Activated CD4-positive, alpha-beta T cell treated with anti-CD3 and anti-CD28 coated beads for 24 hours (primary cell): ENCODE measurements around the gene HIGD1A.

Experiments
- DNase-seq, 2 donors: peaks; one replicate each; pipeline ENCODE4 v3.0.0-alpha.2; 2020; ENCODE audit warnings: low read depth in 2 of 2

HIGD1A gene

DNA sequence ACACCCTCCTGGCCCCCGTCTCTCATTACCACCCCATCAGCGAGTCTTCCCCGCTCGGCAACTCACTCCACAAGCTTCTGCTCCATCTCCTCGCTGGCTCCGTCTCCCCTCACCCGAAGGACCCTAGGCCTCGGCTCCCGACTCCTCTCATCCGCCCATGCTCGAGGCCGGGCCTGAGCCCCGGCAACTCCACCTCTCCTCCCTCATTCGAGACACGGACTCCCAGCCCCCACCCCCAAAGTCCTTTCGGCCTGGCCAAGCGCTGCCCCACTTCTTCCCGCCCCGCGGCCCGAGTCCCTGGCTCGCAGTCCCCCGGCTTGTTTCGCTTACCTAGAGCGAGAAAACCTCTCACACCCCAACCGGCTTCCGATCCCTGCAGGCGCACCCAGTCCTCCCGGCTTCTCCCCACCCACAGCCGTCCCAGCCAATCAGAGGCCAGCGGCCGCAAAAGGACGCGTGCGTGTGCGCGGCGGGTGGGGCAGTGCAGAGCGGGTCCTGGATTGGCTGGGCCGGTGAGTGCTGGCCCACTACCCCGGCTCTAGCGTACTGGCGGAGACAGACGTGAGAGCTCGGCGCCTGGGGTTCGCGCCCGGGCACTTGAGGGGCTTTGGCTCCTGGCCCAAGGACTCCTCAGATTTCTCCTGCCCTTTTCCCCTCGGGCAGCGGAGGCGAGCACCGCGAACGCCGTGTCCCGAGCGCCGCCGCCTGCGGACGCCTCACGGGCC is at the start of gene HIGD1A:
TSS of gene HIGD1A (minus strand) at position 385 of the 725 bp plus-strand sequence. CDS start 10,237 bp downstream, outside the sequence.
- peak; percentile 86 to 91 for DNase-seq

DNA sequence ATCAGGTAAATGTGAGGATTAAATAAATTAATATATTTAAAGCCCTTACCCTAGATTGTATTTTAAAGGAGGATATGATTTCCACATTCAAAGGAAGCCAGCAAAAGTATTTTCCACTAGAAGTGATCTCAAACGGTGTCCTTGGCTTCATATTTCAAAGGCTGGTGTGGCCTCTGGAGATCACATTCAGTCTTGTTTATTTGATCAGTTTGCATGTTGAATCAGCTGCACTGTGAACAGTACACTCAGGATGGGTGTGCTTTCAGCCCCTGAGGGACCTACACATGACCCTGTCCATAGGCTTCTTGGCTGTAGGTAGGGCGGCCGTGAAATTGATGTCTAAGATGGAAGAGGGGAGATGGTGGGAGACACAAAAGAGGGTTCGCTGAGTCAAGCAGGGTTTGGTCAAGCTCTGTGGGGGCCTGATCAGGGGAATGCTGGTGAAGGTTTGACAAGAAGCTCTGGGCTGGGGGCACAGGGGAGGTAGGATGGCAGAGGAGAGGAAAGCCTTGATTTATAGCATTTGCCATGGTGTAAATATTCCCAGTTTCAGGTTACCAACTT is 49.5 kb upstream of the HIGD1A start:
- no peak for DNase-seq

DNA sequence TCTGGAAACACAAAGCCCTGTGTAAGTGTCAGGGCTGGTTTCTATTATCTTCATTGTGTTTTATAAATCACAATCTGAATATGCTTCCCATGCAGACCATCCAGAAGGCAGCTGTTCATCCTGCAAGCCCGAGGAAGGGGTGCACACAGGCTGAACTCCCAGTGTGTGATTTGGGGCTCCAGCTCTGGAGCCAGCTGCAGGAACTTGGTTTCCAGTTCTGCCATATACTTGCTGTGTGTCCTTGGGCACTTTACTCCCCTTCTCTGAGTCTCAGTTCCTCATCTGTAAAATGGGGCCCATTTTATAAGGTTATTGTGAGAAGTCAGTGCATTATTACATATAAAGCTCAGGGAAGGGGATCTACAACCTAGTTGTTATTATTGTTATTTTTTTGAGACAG is 48.8 kb upstream of the HIGD1A start:
- no peak for DNase-seq

DNA sequence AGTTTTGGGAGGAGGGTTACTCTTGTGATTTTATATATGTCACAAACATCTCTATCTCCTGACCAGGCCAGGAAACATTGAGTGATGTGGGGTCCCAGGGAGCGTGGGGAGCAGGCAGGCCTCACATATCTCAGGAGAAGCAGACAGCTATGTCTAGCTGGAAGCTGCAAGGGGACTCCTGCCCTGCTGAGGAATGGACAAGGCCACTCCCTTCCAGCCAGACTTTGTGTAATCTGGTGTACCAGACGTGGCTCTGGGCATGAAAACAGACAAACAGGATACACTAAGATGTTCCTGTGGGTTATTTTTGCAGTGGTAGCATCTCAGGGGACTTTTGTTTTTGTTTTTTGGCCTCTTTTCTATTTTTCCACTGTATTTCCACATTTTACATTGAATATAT is 48.2 kb upstream of the HIGD1A start:
- DNase-seq = no peak

DNA sequence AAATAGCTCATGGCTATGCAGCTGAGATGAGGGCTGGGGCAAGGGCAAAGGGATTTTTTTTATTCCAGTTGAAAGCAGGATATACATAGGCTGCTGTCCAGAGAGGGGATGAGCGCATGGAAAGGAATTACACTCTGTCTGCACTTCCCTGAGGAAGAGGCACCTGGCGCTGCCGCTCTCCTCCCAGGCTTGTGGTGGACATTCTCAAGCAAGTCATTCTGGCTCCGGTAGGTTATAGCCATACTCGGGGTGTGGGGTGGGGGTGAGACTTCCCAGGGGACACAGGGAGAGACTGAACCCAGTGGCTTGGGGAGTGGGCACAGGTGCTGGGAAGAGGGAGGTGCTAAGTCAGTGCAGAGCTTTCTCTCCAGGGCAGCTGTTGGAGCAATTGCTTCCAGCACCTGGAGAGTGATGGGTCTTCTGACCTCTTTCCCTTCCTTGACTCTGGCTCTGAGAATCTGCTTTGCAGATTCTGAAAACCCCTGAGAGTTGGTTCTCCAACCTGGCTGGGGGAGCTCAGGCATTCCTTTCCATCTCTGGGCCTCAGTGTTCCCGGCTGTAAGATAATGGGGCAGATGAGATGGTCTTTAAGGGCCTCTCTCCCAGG is 47.0 kb upstream of the HIGD1A start:
- DNase-seq = no peak

DNA sequence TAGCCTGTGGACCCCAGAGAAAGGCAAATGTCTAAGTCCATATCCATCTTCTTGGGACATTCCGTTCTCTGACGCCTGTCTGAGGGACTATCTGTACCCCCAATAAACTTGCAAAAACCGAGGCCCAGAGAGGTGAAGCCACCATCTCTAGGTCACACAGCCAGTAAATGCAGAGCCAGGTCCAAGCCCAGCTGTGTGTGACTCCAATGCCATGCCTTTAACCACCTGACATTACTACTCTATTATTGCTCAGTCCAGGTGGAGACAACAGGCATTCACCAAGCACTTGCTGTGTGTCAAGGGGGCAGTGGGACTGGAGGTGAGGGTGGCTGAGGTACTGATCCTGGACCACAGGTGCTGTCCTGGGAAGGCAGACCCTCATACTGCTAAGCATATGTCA is 46.0 kb upstream of the HIGD1A start:
- DNase-seq = no peak

DNA sequence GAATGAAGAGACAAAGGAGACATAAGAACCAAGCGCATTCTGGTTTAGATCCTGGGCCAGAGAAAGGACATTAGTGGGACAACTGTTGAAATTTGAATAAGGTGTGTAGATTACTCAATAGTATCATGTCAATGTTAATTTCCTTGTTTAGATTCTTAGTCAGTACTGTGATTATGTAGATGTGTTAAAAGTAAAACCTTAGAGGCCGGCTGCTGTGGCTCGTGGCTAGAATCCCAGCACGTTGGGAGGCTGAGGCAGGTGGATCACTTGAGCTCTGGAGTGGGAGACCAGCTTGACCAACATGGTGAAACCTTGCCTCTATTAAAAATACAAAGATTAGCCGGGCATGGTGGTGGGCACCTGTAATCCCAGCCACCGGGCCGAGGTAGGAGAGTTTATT is 44.7 kb upstream of the HIGD1A start:
- DNase-seq = no peak

DNA sequence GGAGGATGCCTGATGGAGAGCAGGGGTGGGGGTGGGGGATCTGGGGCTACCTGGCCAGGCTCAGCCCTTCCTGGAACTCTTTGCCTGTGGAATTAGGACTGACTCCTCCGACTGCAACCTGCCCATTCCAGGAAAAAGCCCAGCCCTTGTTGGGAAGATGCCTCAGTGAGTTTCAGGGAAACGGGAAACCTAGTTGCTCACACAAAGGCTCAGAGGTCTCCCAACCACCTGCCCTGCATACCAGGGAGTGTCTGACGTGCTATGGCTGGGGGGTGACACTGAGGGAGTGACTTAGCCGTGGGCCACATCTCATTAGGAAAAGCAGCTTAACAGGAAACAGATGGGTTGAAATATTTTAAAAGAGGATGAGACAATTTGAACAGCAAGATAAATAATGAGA is 43.4 kb upstream of the HIGD1A start:
- no peak for DNase-seq

DNA sequence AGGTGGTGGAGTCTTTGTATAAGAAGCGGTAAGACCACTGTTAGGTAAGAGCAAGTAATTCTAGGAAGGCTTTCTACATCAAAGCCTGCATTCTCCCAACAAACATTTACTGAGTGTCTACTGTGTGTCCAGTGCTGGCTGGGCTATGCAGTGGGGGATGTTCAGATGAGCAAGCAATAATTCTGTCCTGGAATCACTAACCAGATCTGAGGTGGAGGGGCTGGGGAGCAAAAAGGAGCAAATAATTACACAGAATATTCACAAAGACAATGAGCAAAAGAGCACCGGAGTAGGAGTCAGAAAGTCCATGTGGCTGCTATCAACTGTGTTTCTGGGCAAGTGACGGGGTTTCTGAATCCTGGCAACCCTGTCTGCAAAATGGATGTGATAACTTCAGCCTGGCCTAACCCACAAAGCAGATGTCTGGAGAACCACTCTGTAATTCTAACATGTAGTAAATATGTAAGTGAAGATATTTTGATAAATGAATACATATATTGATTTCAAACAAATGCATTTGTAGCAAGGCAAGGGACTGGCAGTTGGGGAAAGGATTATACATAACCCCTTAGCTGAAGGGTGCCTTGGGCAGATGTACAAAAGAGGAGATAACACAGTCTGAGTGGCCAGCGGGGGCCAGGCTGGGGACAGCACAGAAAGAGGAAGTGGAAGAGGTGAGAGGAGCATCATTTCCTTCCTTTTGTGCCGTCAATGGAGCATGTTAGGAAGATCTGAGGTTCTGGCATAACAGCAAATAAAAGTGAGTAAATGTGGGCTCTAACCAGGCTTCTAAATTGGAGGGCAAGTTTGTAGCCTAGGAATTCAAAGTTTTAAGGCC is 42.6 kb upstream of the HIGD1A start:
- no peak for DNase-seq

DNA sequence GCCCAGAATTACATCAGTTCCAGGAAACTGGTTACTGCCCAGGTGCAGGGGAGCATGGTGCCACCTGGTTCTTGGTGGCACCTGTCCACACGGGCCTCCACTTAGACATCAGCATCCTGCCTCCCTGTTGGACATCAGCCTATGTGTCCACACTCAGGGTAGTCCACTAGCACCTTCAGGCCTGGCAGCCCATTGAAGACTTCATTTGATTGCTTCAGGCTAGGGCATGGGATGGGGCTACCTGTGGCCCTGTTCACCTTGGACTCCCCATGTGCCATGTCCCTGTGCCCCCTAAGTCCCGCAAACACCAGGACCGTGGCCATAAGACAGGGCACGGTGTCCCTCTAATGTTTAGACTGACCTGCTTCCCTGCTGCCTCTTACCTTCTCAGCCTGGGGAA is 40.5 kb upstream of the HIGD1A start:
- DNase-seq = no peak

DNA sequence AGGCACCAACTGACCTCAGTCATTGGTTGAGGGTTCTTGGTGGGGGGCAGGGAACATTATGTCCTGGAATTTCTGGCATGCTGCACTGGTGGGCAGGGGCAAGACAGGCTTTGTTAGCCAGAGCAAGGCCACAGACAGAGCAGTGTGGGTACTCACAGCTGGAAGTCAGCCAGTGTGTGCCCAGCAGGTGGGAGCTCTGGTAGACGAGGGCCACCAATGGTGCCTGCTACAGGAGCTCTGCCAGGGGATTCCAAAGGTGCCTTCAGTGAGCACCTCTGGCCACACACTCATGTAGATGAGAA is 40.1 kb upstream of the HIGD1A start:
- no peak for DNase-seq

DNA sequence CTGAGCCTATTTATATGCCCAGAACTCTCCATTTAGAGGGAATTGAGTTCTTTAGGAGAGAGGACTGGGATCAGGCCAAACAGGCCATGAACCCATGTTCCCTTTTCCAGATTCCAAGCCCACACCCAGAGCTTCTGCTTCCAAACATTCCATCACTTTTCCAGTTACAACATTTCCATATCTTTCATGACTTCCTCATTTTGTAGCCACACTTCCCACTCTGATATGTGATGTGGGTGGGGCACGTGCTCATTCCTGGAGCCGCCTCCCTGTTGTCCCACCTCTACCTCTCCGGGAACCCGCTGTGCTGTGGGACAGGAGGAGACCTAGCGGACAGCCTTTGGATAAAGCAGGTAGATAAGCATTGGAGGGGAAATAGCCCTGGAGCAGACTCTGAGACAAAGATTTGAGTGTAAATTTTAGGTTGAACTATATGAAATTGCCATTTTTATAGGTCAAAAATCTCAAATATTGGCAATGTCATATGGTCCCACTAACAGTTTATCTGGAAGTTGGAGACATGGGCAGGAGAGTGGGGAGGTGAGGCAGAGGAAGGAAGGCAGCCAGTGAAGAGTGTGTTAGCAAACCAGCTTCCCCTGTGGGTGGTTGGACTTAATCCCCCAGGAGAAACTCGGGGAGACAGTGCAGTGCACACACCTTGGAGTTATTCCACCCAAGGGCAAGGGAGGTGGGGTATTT is 39.6 kb upstream of the HIGD1A start:
- DNase-seq = no peak

DNA sequence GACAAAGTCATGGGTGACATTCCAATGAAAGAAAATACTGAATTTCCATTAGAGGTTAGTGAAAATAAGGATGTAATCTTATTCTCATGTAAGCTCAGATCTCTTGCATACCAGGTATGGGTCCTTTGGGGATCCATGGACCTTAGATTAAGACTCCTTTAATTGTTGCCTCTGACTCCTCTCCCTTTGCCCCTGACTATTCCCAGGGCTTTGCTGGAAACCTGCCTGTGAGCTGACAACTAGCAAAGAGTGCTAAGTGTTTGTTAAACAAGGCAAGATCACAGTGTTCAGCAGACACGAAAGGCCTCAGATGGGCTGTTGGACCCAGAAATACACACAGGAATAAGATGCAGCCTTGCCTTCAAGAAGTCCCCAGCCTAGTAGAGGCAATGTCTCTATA is 37.0 kb upstream of the HIGD1A start:
- DNase-seq = no peak

DNA sequence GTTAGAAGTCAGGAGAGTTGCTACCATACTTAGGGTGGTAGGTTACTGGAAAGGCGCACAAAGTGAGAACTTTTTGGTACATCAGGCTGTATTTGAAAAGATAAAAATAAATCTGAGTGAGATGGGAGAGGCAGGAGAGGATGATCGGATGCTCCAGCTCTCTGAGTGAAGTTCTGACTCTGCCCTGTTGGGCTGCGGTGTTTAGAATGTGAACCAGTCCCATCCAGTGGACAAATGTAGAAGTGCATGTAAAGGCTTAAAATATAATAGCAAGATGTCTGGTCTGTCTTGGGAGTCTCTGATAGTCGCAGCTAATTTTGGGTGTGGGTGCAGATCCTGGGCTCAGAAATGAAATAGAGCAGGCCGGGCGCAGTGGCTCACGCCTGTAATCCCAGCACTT is 35.3 kb upstream of the HIGD1A start:
- DNase-seq = peak in 1 of 2 donors; percentile 4

DNA sequence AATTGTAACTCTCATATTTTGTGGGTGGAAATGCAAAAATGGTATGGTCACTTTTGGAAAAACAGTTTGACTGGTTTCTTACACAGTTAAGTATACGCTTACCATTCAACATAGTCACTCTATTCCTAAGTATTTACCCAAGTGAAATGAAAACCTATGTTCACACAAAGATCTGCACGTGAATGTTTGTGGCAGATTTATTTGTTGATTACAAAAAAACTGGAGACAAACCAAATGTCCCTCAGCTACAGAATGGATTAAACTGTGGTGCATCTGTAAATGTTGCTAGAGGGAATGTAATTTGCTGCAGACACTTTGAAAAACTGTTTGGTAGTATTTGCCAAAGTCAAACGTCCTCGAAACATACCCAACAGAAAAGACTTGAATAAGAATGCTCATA is 34.3 kb upstream of the HIGD1A start:
- no peak for DNase-seq

DNA sequence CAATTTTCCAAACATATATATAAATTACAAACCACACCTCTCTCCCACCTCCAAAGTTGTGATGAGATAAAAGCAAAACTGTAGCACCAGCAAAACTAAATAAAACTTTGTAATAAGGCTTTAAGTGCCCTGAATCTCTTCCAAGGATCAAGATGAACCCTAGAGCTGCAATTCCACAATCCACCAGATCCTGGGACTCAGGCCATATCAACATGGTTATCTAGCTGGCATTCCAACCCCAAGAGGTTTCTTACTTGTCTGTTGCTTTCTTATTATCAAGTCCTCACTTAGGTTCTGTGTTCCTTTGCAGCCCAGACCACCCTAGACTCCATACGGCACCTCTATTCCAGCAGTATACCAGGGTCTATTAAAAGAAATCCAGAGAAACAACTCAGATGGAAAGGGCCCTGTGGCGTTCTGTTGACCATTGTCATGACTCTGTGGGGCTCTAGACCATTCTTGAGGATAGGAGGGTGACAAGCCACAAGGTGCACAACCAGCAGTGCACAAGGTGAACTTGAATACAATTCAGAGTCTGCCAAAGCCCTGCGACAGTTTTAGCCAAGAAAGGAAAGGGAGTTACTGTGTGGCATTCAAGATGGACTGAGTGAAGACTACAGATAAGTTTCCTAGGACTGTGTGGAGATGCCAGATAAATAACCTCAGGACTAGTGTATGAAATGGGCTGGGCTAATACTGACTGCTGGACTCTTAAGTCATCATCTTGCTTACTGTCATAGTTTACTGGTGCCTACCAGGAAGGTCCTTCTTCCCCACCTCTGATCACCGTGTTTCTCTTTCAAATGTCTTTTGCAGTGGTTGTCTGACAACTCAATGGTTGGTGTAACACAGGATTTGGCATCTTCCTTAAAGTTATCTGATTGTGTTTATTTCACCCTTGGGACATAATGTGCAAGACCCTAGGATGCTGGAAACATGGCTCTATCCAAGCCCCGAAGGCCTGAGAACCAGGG is 32.1 kb upstream of the HIGD1A start:
- DNase-seq = no peak

DNA sequence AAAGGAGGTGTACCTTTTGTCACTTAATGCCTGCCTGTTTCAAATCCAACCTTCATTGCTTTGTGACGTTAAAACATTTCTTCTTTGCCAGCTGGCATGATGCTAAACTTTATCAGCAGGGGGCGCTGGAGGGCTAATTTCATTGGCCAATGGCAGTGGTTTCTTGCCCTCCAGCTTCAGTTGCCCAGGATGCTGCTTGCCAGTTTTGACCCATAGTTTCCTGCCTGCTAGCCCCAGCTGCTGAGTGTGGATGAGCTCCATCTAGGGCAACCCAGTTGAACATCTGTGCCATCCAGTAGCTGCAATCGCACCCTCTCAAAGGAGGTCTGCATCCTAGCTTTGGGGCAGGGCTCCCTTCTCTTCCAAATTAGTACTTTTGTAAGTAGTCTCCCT is 27.0 kb upstream of the HIGD1A start:
- DNase-seq = peak; percentile 66 to 72

DNA sequence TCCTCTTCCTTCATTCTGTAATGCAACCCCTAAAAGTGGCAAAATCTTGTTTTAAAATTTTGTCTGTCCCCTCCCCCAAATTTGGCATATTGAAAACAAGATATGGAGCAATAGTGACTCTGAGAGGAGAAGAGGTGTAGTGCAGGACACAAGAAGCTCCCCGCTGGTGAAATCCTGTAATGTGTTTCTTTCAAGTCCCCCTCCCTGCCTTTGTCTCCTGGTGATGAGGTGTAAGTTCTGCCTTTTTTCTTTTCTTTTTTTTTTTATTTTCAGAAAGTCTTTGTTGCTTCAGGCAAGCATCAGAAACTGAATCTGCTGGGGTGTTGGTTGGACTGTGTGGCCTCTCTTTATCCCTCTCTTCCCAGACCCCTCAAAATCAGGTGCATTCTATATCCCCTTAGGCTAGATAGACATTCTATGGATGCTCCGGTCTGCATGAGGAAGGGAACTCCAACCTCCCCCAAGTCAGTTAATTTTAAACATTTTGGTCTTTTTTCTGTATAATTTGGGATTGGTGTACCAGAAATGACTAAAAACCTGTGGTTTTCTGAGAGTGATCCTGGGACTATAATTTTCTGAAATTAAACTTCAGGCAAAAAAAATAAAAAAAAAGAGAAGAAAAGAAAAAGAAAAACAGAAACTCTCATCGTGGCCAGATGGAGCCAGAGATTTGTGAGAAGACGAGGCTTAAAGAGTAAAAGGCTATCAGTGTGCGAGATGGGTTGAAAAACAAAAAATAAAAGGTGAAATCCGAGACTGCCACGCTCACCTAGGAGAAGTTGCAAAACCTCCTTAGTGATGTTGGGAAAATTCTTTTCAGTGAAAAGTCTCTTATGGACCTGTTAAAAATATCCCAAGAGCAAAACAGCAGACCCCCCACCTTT is 26.4 kb upstream of the HIGD1A start:
- DNase-seq = no peak

DNA sequence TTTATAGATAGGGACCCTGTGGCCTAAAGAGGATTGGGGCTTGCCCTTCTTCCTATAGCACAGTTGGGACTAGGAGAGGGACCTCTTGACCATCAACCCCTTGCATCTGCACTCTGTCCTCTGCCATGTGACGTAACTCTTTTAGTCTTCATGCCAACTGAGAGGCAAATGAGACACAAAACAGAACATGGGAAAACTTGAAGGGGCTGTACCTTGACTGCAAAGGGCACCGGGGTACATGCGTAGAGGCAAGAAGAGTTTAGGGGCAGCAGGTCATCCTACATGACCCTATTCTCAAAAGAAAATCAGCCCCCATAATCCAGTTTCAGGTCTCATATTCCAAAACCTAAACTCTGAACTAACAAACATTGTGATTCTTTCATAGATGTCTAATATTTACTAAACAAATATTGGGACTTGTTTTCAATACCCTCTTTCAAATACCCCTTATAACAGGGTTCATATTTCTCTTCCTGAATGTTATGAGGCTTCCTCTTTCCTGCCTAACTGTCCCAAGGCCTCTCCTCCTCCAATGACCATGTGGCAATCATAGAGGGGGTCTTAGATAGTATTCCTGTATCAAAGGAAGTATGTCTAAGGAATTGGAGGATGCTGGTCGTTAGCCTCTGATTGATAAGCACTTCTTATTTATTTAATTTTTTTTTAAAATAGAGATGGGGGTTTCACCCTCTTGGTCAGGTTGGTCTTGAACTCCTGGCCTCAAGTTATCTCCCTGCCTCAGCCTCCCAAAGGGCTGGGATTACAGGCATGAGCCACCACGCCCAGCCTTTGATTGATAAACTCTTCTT is 25.5 kb upstream of the HIGD1A start:
- no peak for DNase-seq
